ENCODE data around the gene ATP5F1B.

The ATP5F1B gene

DNA sequence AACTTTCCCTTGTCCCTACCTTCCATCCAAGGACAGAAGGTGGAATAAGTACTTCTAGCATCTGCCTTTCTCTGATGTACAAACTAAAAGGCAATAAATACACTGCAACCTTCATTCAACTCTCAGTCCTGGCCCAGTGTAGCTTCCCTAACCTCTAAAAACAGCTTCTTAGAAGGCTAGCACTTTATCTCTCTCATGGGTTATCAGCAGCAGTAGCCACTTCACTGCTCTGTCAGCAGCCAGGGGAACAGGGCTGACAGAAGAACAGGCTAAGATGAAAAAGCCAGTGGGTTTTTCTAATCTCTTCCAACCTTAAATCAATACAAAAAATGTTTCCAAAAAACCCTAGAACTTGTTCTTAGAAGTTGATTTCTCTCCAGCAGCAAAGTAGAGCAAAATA lies 28.9 kb downstream of the ATP5F1B start:
- no peak for DNase-seq (ENCODE audit: low spot score)

DNA sequence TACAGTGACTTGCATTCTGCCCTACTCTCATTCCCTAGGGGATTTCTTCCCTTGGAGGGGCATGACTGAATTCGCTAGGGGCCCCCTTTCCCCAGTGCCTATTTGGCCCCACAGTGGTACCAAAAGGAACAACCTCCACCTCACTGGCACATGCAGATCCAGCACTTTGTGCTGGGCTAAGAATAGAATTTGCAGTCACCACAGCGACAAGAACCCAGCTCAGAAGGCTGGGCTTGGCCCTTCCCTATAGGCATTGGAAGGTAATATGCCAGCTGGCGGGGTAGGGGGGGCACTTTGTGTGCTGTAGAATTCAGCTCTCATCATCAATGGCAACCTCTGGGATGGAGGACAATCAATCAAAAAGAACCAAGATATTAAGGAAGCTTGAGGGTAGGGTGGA lies 29.5 kb downstream of the ATP5F1B start:
- no peak for DNase-seq (ENCODE audit: low spot score)

GRCh38 chr12:56614627-56615026 lies 31.2 kb downstream of the ATP5F1B start:
- no peak for DNase-seq (ENCODE audit: low spot score)

DNA sequence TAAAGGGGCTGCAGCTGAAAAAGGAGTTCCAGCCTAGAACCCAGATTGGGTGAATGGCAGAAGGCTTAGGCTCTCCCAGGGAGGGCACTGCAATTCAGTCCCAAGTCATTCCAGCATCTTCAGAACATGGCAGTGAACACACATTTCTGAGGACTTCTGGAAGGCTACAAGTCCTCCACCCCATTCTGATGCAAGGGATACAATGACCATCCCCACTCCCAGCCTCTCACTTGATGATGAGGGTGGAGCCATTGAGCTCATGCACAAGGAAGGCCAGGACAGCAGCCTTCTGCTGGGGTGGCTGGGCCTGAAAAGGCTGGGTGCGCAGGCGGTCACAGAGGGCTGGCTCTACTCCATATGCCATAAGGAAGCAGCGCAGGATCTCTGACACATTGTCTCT lies 41.4 kb downstream of the ATP5F1B start:
- DNase-seq (ENCODE audit: low spot score): no peak

DNA sequence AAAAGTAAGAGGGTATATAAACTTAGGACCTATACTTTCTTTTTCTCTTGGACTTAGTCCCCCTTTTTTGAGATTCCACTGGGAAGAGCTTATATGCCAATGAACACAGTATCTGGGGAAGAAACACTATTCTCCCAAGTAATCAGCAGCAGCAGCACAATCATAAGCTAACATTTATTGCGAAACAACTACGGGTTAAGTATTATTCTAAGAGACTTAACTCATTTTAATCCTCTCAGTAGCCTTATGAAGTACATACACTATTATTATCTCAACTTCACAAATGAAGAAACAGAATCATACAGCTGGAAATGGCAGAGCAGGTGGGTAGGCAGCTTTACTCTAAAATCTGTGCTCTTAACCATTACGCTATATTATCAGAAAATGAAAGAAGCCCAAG lies 43.5 kb downstream of the ATP5F1B start:
- DNase-seq (ENCODE audit: low spot score): no peak

GRCh38 chr12:56601503-56601902 lies 44.3 kb downstream of the ATP5F1B start:
- DNase-seq (ENCODE audit: low spot score): no peak

DNA sequence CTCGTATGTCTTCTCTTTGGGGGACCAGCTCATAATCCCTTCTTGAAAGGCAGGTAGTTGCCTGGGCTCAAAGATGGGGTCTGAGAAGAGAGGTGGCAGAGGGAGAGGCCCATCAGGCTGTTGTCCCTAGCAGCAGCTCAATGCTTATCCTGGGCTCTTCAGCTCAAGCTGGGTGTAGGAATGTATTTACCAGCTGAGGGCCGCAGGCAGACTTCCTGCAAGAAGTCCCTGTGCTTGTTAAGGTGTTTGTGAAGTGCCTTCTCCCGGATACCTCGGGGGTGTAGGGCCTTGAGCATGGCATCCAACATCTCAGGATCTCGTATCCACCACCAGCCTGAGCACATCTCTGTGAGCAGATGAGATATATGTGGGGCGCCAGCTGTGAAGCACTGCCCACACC lies 45.0 kb downstream of the ATP5F1B start:
- DNase-seq (ENCODE audit: low spot score): no peak

GRCh38 chr12:56599797-56600196 lies 46.0 kb downstream of the ATP5F1B start:
- no peak for DNase-seq (ENCODE audit: low spot score)

DNA sequence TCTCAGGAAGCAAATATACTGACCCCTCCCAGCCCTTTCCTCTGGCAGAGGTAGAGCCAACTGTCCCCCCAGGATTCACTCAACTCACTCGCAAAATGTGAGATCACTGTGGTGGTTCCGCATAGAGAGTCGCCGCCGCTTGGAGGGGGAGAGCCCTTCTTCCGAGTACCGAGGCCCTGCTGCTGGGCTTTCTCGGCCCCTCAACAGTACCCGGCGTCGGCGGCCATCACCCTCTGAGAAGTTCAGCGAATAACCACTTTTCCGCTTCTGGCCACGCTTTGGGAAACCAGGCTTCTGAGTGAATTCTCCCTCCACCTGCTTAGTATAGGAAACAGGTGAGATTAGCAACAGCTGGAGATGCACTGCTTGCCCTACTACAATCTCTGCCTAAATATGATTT lies 46.7 kb downstream of the ATP5F1B start:
- no peak for DNase-seq (ENCODE audit: low spot score)

DNA sequence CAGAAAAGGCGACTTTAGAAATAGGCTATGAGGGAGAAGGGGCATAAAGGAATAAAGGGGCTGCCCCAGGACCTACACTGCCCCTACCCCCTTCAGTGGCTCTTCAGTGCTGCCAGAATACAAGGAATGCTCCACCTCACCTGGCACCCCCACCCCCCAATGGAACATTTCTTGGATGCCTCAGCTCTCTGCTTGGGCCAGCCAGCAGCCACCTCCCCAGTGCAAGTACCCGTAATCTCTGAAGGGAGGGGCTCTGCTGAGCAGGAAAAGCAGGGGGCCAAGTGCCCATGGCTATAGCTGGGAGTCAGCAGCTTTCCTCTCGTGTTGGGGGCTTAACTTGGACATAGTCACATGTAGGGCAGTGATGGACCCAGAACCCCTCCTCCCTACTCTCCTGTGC lies 49.0 kb downstream of the ATP5F1B start:
- DNase-seq (ENCODE audit: low spot score): no peak

- DNase-seq (ENCODE audit: low spot score): peak; percentile 54
These were observed 51.7 kb downstream of the ATP5F1B start for GRCh38 chr12:56593909-56594621.

- no peak for DNase-seq (ENCODE audit: low spot score)
These were observed 53.8 kb downstream of the ATP5F1B start for GRCh38 chr12:56591961-56592360.

DNA sequence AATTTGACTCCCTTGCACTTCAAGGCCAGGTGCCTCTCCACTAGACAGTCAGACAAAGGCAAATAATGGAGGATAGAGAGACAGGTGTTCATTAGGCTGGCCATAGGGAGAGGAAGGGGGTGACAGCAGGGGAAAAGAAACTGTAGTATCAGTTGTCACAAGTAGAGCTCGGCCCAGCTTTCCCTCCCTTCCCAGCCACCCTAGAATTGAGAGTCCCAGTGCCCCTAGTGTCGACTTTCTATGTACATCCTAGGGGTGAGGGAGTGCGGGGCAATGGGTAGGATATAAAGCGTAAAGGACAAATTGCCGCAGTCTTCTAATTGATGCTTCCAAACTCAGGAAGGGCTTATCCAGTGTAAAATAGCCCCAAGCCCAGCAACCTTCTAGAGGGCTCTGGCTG lies 54.7 kb downstream of the ATP5F1B start:
- no peak for DNase-seq (ENCODE audit: low spot score)

GRCh38 chr12:56590237-56590830 lies 55.5 kb downstream of the ATP5F1B start:
- peak; percentile 19 for DNase-seq (ENCODE audit: low spot score)

DNA sequence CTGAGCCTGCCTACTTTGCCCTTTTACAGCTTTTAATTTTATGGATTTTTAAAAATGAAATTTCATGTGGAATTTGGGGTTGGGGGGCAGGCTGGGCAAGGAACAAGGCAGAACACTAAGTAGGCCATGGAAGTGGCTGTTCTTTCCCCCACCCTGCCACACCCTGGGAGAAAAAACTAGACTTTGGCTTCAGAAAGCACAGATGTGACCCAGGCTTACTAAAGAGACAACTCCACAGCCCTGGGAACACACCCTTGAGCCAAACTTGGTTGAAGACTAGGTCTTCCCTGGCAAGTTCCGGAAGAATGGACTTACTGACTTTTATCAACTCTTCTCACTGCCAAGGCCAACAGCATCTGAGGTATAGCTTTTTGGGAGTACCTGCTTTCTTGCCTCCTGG lies 56.0 kb downstream of the ATP5F1B start:
- no peak for DNase-seq (ENCODE audit: low spot score)

Measured in activated CD4-positive, alpha-beta T cell treated with anti-CD3 and anti-CD28 coated beads, Interleukin-2, Interleukin-4, amounts not matched to agents 100 ng/mL and 50 ng/mL, durations not matched to agents 16 hours and 8 hours (primary cell).